Measurements from ENCODE around the gene JUN. TPM values are rescaled to one million over a fixed set of nuclear protein-coding genes. Genes with fewer than 3 reads are reported as not detected.

Gene JUN
- total and polyA plus RNA-seq, 2 experiments from 2014 or later, result 189 to 351 TPM

GRCh38 chr1:58745666-58746065 is 38.2 kb downstream of the JUN start:
- no peaks in the 10 kb centered on the region for H3K27me3 ChIP-seq
- H3K4me2 ChIP-seq, result no peak overlapping the region
- 55% methylated on average over 5 of the region's 5 CpGs for WGBS (ENCODE audit: low lambda C conversion rate, missing lambda C conversion rate)

DNA sequence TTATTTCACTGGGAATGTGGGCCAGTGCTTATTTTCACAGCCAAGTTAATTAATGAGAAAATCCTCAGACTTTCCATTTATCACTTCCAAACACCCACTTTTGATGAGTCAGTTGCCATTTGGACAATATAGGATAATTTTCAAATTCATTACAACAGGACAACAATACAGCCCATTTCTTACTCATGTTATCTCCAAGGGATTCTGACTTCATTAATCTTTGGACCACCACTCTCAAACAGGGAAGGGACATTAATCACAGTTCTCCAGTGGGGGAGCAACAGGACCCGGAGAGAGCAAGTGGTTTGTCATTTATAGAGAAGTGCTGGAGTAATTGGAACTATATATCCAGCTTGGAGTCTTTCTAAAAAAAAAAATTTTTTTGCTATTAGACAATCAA is 38.7 kb downstream of the JUN start:
- no peaks in the 10 kb centered on the region for H3K9me2 ChIP-seq (replicated peaks; ENCODE audit: insufficient read depth)
- no peak overlapping the region for H3K4me3 ChIP-seq
- no peak overlapping the region for H3K4me2 ChIP-seq
- H3K79me2 ChIP-seq, result no peaks in the 10 kb centered on the region
- 71% methylated on average over 1 of the region's 1 CpG for WGBS (ENCODE audit: low lambda C conversion rate, missing lambda C conversion rate)
- no peak overlapping the region for H3K27ac ChIP-seq
- TF ChIP-seq CTCF (IDR thresholded peaks at IDR 0.05; ENCODE audit: poor library complexity), result no peak
- no peak for TF ChIP-seq EZH2 (IDR thresholded peaks at IDR 0.05; ENCODE audit: borderline replicate concordance)
- TF ChIP-seq EZH2phosphoT487 (IDR thresholded peaks at IDR 0.05; ENCODE audit: low read depth, severe bottlenecking, unreplicated experiment), result no peak
- no peaks in the 10 kb centered on the region for H3K36me3 ChIP-seq (replicated peaks; ENCODE audit: insufficient read depth, low read depth)
- H3K4me1 ChIP-seq (ENCODE audit: insufficient read depth), result peaks cover 3% of the 10 kb centered on the region
- DNase-seq (ENCODE audit: low spot score), result no peak
- no peaks in the 10 kb centered on the region for H3K27me3 ChIP-seq
- no peaks in the 10 kb centered on the region for H3K9me3 ChIP-seq (ENCODE audit: low read depth)
- H4K20me1 ChIP-seq (ENCODE audit: insufficient read depth, poor library complexity, severe bottlenecking), result no peaks in the 10 kb centered on the region
- H2AFZ ChIP-seq, result no peak overlapping the region

More at GRCh38 chr1:58745666-58746065, 38.2 kb downstream of the JUN start:
- no peaks in the 10 kb centered on the region for H3K9me2 ChIP-seq (replicated peaks; ENCODE audit: insufficient read depth)
- no peak for DNase-seq (ENCODE audit: low spot score)
- no peaks in the 10 kb centered on the region for H4K20me1 ChIP-seq (ENCODE audit: insufficient read depth, poor library complexity, severe bottlenecking)
- no peak overlapping the region for H3K4me3 ChIP-seq
- H2AFZ ChIP-seq, result no peak overlapping the region
- TF ChIP-seq EZH2phosphoT487 (IDR thresholded peaks at IDR 0.05; ENCODE audit: low read depth, severe bottlenecking, unreplicated experiment), result no peak
- TF ChIP-seq CTCF (IDR thresholded peaks at IDR 0.05; ENCODE audit: poor library complexity), result no peak
- no peaks in the 10 kb centered on the region for H3K4me1 ChIP-seq (ENCODE audit: insufficient read depth)
- H3K9me3 ChIP-seq (ENCODE audit: low read depth), result no peaks in the 10 kb centered on the region
- no peak overlapping the region for H3K27ac ChIP-seq
- H3K79me2 ChIP-seq, result no peaks in the 10 kb centered on the region
- no peaks in the 10 kb centered on the region for H3K36me3 ChIP-seq (replicated peaks; ENCODE audit: insufficient read depth, low read depth)

- Histone ChIP-seq H3K9me3 (ENCODE audit: low read depth) (no peaks in the 10 kb centered on the region), H3K4me3 (no peak overlapping the region), H2AFZ (no peak overlapping the region), H3K4me1 (ENCODE audit: insufficient read depth) (peaks cover 3% of the 10 kb centered on the region), H3K79me2 (no peaks in the 10 kb centered on the region), H3K27me3 (no peaks in the 10 kb centered on the region), H3K27ac (no peak overlapping the region), H3K4me2 (no peak overlapping the region), H3K36me3 (replicated peaks; ENCODE audit: insufficient read depth, low read depth) (no peaks in the 10 kb centered on the region), H4K20me1 (ENCODE audit: insufficient read depth, poor library complexity, severe bottlenecking) (no peaks in the 10 kb centered on the region), H3K9me2 (replicated peaks; ENCODE audit: insufficient read depth) (no peaks in the 10 kb centered on the region)
- WGBS (ENCODE audit: low lambda C conversion rate, missing lambda C conversion rate), result 82% methylated on average over 14 of the region's 14 CpGs
- TF ChIP-seq CTCF (IDR thresholded peaks at IDR 0.05; ENCODE audit: poor library complexity) (no peak), EZH2 (IDR thresholded peaks at IDR 0.05; ENCODE audit: borderline replicate concordance) (no peak), EZH2phosphoT487 (IDR thresholded peaks at IDR 0.05; ENCODE audit: low read depth, severe bottlenecking, unreplicated experiment) (no peak)
- no peak for DNase-seq (ENCODE audit: low spot score)
Observed at GRCh38 chr1:58741678-58742553, 41.9 kb downstream of the JUN start.
